A673 (cell line): ENCODE results near the gene UNC5A. TPM values are rescaled to one million over a fixed set of nuclear protein-coding genes. Genes with fewer than 3 reads are reported as not detected.

Experiments used
- BruUV-seq: library from RNA; stranded (reverse); fragments of 400-500 nt; replicated peaks from 2 replicates; lab custom pipeline; 2021; lab: Mats Ljungman, UMichigan
- CTCF ChIA-PET: fragments of 300-600 bp; sonication (Branson Sonifier 250); formaldehyde crosslinking; loops from one replicate; lab custom pipeline; 2022; ENCODE audit warnings: antibody characterized with exemption; lab: Charles Lee
- POLR2A ChIA-PET: fragments of 300-600 bp; sonication (Branson Sonifier 250); formaldehyde crosslinking; loops from one replicate; lab custom pipeline; 2022; ENCODE audit warnings: antibody characterized with exemption; ENCODE audit not compliant: low non-redundant PET; lab: Charles Lee
- DNase-seq: peaks from one replicate; pipeline ENCODE4 v3.0.0-alpha.2; 2015; ENCODE audit warnings: low spot score
- H3K27ac ChIP-seq: fragments of 200-600 bp; sonication (generic); 2 replicates; pipeline ENCODE4 v1.5.1; 2016; ENCODE audit warnings: mixed run types, low read depth, mild to moderate bottlenecking, mixed read lengths, antibody characterized with exemption, low read length; ENCODE audit not compliant: poor library complexity, severe bottlenecking
- H3K27me3 ChIP-seq: fragments of 200-600 bp; sonication (generic); replicated peaks from 2 replicates; pipeline ENCODE4 v1.6.1; 2017; ENCODE audit warnings: mixed run types, low read depth, mild to moderate bottlenecking, mixed read lengths, antibody characterized with exemption, low read length; ENCODE audit not compliant: insufficient read depth, poor library complexity
- H3K36me3 ChIP-seq: fragments of 200-600 bp; sonication (generic); 2 replicates; pipeline ENCODE4 v1.6.1; 2016; ENCODE audit warnings: mixed run types, mild to moderate bottlenecking, mixed read lengths, antibody characterized with exemption, low read length; ENCODE audit not compliant: insufficient read depth, poor library complexity, severe bottlenecking
- H3K4me1 ChIP-seq: fragments of 200-600 bp; sonication (generic); 2 replicates; pipeline ENCODE4 v1.6.1; 2017; ENCODE audit warnings: mixed run types, mild to moderate bottlenecking, mixed read lengths, antibody characterized with exemption, low read length; ENCODE audit not compliant: insufficient read depth, poor library complexity, severe bottlenecking
- H3K4me3 ChIP-seq: fragments of 200-600 bp; sonication (generic); 2 replicates; pipeline ENCODE4 v1.5.1; 2016; ENCODE audit warnings: low read depth, mixed run types, mild to moderate bottlenecking, mixed read lengths, low read length; ENCODE audit not compliant: poor library complexity, severe bottlenecking
- H3K9me3 ChIP-seq: fragments of 200-600 bp; sonication (generic); 2 replicates; pipeline ENCODE4 v1.6.1; 2016; ENCODE audit warnings: mixed run types, low read depth, mild to moderate bottlenecking, mixed read lengths, antibody characterized with exemption, low read length; ENCODE audit not compliant: poor library complexity, severe bottlenecking
- CTCF ChIP-seq: fragments of 300-800, 200-600 bp; sonication (generic); conservative IDR thresholded peaks from 2 replicates; pipeline ENCODE4 v1.5.1; 2017; ENCODE audit warnings: low read depth, mild to moderate bottlenecking, antibody characterized with exemption, low read length, moderate library complexity, mixed read lengths
- EZH2 ChIP-seq: fragments of 200-600 bp; sonication (generic); IDR thresholded peaks from 2 replicates; pipeline ENCODE4 v1.6.1; 2017; ENCODE audit warnings: borderline replicate concordance, low read depth, mild to moderate bottlenecking, mixed read lengths, antibody characterized with exemption, low read length; ENCODE audit not compliant: poor library complexity, severe bottlenecking
- intact Hi-C: fragments of 100-400 bp; cut with micrococcal nuclease; formaldehyde crosslinking; loops from one replicate; pipeline ENCODE4 v1.10.0; 2022; ENCODE audit not compliant: unreplicated experiment
- total RNA-seq: library from RNA; stranded (reverse); gene quantifications from 2 replicates; pipeline ENCODE4 v1.2.3, GENCODE V29; 2021

Gene UNC5A
- total RNA-seq, 1 experiment from 2014 or later, result 7.5 TPM

GRCh38 chr5:176781638-176782570 lies 28.5 kb upstream of the UNC5A start:
- Histone ChIP-seq H3K27me3 (no peaks in the 10 kb centered on the region), H3K36me3 (no peaks in the 10 kb centered on the region), H3K4me3 (no peak overlapping the region), H3K27ac (no peak overlapping the region), H3K9me3 (no peaks in the 10 kb centered on the region), H3K4me1 (no peaks in the 10 kb centered on the region)
- ChIA-PET CTCF (no interaction called here), POLR2A (no interaction called here)
- DNase-seq, result no peak
- BruUV-seq, result no TSS peak
- intact Hi-C loops, result no loop called here
- no peak for TF ChIP-seq CTCF
- no peak for TF ChIP-seq EZH2

- DNase-seq, result no peak
- no TSS peak for BruUV-seq
- no peak overlapping the region for H3K27ac ChIP-seq
- no peaks in the 10 kb centered on the region for H3K27me3 ChIP-seq
- POLR2A ChIA-PET, result no interaction called here
- H3K4me1 ChIP-seq, result no peaks in the 10 kb centered on the region
- H3K36me3 ChIP-seq, result no peaks in the 10 kb centered on the region
- no peak overlapping the region for H3K4me3 ChIP-seq
- intact Hi-C loops, result no loop called here
- no peaks in the 10 kb centered on the region for H3K9me3 ChIP-seq
- CTCF ChIA-PET, result no interaction called here
- no peak for TF ChIP-seq CTCF
- no peak for TF ChIP-seq EZH2
Measured at GRCh38 chr5:176784218-176785165, 25.9 kb upstream of the UNC5A start.

DNA sequence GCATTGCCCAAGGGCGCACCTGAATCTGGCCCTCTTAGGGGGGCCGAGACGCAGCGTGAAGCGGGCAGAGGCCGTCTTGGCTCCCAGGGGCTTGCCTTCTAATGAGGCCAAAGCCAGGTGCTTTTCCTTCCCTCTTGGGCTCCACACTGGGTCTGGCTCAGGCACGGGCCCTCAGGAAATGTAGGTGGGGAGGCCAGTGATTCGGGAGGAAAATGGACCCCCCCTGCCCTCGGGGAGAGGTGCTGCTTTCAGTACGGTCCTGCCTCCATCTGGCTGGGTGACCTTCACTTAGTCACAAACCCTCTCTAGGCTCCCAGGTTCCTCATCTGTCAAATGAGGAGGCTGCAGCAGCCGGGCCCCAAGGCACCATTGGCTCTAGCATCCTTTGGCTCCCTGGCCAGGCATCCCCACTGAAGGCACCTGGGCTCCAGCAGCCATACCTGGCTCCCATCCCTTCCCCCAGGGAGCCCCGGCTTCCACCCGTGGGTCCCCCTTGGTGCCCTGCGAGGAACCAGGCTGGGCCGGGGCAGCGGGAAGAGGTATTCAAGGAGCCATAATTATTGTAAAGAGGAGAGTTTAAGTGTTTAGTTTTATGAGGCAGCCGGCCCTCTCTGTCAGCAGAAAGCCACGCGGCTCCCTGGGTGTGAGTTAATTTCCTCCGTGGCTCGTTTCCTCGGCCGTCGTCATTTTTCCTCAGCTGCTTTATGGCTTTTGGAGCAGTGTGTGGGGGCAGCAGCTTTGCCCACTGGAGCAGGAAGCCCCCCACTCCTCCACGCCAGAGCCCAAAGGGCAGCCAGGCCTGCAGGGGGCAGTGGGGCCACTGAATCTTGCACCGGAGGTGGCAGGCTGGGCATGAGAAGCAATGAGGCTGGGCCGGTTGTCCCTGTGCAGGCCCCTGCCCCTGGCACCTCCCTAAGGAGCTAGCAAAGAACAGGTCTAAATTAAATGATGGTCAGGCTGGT lies 24.9 kb upstream of the UNC5A start:
- POLR2A ChIA-PET, result no interaction called here
- Histone ChIP-seq H3K27me3 (no peaks in the 10 kb centered on the region), H3K4me3 (no peak overlapping the region), H3K36me3 (no peaks in the 10 kb centered on the region), H3K9me3 (no peaks in the 10 kb centered on the region), H3K4me1 (no peaks in the 10 kb centered on the region), H3K27ac (no peak overlapping the region)
- intact Hi-C loops, result no loop called here
- BruUV-seq, result no TSS peak
- no peak for DNase-seq
- CTCF ChIA-PET, result no interaction called here
- TF ChIP-seq EZH2 (no peak), CTCF (no peak)
